GM21447 (cell line): Measurements from ENCODE around the gene TIMM17A.
"Not testable (repeated sequence)": the region's sequence is repeated elsewhere in the genome, so short reads cannot be mapped to it uniquely, and the experiment has no call there.

Experiments used
- ATAC-seq: cut with Tn5 transposase; IDR thresholded peaks from one replicate; pipeline ENCODE4 v1.9.1; 2021; ENCODE audit not compliant: unreplicated experiment

TIMM17A gene

GRCh38 chr1:202014060-202014459 is 58.8 kb downstream of the TIMM17A start:
- ATAC-seq = no peak

DNA sequence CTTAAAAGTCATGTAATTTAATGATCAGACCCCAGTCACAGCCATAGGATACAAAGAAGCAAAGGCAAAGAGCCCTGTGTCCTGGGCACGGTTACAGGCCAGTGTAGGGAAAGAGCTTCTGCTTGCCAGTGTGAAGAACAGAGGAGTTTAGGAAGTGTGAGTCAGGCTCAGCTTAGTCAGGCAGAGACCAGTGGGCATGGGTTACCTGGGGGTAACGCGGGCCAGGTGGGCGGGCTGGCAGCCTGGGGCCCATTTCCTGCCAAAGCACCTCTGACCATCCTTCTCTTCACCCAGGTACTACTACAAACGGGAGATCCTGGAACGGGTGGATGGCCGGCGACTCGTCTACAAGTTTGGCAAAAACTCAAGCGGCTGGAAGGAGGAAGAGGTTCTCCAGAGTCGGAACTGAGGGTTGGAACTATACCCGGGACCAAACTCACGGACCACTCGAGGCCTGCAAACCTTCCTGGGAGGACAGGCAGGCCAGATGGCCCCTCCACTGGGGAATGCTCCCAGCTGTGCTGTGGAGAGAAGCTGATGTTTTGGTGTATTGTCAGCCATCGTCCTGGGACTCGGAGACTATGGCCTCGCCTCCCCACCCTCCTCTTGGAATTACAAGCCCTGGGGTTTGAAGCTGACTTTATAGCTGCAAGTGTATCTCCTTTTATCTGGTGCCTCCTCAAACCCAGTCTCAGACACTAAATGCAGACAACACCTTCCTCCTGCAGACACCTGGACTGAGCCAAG is 59.8 kb downstream of the TIMM17A start:
- no peak for ATAC-seq

DNA sequence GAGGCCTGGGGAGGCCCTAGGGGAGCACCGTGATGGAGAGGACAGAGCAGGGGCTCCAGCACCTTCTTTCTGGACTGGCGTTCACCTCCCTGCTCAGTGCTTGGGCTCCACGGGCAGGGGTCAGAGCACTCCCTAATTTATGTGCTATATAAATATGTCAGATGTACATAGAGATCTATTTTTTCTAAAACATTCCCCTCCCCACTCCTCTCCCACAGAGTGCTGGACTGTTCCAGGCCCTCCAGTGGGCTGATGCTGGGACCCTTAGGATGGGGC is 60.3 kb downstream of the TIMM17A start:
- ATAC-seq = no peak

DNA sequence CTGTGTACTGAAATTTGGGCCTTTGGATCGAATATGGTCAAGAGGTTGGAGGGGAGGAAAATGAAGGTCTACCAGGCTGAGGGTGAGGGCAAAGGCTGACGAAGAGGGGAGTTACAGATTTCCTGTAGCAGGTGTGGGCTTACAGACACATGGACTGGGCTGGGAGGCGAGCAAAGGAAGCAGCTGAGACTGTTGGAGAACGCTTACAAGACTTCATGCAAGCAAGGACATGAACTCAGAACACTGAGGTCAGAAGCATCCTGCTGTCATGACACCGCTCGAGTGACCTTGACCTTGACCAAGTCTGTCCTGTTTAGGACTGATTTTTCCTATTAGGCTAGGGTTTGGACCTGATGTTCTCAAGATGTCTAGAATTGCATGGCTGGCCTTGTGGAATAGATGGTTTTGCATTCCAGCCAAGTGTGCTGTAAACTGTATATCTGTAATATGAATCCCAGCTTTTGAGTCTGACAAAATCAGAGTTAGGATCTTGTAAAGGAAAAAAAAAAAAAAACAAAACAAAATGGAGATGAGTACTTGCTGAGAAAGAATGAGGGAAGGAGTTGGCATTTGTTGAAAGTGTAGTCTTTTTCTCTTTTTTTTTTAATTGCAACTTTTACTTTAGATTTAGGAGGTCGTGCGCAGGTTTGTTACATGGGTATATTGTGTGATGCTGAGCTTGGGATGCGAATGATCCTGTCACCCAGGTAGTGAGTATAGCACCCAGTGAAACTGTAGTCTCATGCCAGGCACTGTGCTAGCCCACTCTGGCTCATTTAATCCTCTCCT is 60.9 kb downstream of the TIMM17A start:
- no peak for ATAC-seq

GRCh38 chr1:202016811-202017748 is 61.8 kb downstream of the TIMM17A start:
- ATAC-seq = no peak

- no peak for ATAC-seq
These were observed 62.6 kb downstream of the TIMM17A start for GRCh38 chr1:202017749-202018467.

GRCh38 chr1:202018468-202019234 is 63.3 kb downstream of the TIMM17A start:
- no peak for ATAC-seq

DNA sequence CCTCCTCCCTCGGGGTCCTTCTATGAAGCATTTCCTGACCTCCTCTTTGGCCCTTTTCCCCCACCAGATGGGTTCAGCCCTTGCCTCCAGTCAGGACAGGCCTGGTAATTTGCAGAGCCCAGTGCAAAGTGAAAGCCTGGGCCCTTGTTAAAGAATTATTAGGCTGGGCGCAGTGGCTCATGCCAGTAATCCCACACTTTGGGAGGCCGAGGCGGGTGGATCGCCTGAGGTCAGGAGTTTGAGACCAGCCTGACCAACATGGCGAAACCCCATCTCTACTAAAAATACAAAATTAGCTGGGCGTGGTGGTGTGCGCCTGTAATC is 63.9 kb downstream of the TIMM17A start:
- ATAC-seq = not testable (repeated sequence)
